PC-9 (cell line): Measurements from ENCODE around the gene C4BPB.

Experiments used
- CTCF ChIP-seq: fragments of 200-600 bp; sonication (generic); conservative IDR thresholded peaks from 2 replicates; pipeline ENCODE4 v1.6.1; 2017; ENCODE audit warnings: mixed run types, antibody characterized with exemption, mild to moderate bottlenecking, moderate library complexity
- EZH2 ChIP-seq: fragments of 200-600 bp; sonication (generic); IDR thresholded peaks from 2 replicates; pipeline ENCODE4 v1.8.0; 2017; ENCODE audit warnings: antibody characterized with exemption, low read depth

GRCh38 chr1:207089627-207090355, 1.1 kb downstream of the C4BPB start:
- TF ChIP-seq EZH2: no peak
- no peak for TF ChIP-seq CTCF
